Activated CD4-positive, alpha-beta T cell treated with anti-CD3 and anti-CD28 coated beads, Interleukin-2, amount 50 U/mL, for 4 hours (primary cell): ENCODE data around the gene PADI4.

Source experiments
- DNase-seq, 2 experiments: peaks; one replicate each; pipeline ENCODE4 v3.0.0-alpha.2; 2020

PADI4 gene

DNA sequence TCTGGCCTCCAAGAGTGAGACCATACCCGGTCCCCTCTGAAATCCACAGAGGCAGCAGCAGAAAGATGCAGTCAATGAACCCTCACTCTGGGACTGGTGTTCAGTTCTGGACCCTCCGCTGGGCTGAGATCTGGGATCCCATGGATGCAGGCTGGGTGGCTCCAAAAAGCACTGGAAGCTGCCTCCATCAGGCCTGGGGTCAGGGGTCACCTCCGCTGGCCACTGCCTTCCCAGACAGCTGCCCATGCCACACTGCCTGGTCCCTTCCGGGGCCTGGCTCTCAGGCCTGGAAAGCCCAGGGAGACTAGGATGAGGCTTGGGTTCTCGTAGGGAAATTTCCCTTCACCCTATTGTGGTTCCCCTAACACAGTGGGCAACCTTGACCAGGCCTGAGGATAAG is 21.4 kb upstream of the PADI4 start:
- no peak for DNase-seq

DNA sequence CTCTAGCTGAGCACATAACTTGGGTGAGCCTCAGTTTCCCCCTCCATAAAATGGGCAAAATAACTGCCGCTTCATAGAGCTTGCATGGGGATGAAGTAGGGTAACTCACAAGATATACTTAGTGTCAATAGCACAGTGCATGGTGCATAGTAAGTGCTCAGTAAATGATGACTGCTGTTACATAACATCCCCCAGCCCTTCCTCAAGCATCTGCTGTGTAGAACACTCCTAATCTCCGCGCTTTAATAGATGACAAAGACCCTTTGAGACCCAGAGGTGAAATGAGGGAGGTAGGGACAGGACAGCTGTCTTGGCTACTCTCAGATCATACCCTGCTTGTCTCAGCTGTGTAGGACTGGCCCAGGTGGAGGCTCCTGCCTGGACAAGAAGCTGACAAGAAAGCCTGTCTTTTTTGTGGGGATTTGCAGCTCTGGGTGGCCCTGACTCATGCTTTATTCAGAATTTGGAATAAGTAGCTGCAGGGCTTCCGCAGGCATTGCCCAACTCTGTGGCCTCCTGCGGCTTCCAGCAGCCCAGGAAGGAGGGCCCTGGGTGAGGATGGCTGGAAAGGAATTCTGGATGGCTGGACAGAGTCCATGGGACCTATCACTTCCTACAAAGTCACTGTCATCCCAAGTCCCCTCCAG is 20.7 kb upstream of the PADI4 start:
- DNase-seq, result no peak

- no peak for DNase-seq
These were observed 18.3 kb upstream of the PADI4 start for GRCh38 chr1:17289721-17290120.

DNA sequence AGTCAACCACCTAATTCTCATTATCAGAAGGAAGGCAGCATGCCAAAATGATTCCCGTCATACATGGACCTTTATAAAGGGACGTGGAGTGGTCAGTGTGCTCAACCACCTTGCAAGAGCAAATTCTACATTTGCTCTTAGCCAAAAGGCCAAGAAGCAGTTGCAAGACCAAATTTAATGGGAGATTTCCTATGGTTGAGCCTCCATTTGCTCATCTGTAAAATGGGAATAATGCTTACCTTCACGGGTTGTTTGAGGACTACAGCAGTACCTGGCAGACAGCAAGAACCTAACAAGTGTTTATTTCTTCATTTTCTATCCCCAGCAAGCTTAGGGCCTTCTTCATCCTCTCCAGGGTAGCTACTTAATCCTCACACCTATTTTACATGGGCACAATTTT is 17.4 kb upstream of the PADI4 start:
- no peak for DNase-seq

- DNase-seq, result no peak
These were observed 15.5 kb upstream of the PADI4 start for GRCh38 chr1:17292299-17293160.

GRCh38 chr1:17293681-17294425 is 14.1 kb upstream of the PADI4 start:
- DNase-seq, result no peak

DNA sequence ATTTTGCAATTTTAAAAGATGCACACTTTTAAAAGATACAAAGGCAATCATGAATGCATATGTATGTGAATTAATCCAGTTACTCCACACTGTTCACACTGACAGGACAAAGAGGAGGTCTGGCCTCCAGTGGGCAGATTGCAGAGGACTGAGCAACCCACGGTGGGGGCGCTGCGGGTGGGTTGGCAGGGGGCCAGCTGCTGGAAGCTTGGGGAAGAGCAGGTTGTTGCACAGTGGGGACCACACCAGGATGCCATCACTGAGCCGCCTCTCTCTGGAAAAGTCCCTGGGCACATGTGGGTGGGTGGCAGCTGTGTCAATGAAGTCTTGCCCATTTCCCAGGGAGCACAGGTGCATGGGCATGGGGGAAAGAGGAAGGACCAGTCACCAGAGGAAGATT is 12.7 kb upstream of the PADI4 start:
- DNase-seq, result no peak

DNA sequence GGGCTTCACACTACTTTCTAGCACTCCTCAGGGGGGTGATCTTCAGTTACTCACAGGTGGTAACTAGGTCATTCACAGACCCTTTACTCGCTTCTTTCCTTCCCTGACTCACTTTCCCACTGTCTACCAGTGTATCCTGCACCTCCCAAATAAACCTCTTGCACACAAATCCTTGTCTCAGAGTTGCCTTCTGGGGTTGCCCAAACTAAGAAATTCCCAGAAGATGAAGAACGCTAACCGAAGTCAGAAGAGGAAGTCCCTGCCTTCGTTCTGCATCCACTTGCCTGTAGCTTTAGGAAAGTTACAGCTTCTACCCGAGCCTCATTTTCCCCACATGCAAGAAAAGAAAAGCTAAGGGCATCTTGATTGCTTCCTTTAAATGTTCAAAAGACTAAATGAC is 11.9 kb upstream of the PADI4 start:
- DNase-seq, result no peak

DNA sequence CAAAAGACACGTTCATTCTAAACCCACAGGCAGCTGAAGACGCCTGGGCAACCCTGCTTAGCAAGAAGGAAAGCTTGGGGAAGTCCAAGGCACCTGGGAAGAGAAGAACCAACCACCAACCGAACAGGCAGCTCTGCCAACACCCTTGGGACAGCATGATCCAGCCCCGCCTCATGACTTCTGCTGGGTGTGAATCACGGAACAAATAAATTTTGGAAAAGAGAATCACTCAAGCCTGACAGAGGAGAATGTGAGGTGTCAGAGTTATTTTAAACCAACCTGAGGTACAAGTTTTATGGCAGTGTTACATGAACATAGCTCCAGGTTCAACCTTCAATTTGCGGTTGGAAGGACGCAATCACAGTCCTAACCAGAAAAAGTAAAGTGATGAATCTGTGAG is 10.0 kb upstream of the PADI4 start:
- DNase-seq, result no peak

GRCh38 chr1:17301767-17302166 is 6.2 kb upstream of the PADI4 start:
- DNase-seq, result no peak

DNA sequence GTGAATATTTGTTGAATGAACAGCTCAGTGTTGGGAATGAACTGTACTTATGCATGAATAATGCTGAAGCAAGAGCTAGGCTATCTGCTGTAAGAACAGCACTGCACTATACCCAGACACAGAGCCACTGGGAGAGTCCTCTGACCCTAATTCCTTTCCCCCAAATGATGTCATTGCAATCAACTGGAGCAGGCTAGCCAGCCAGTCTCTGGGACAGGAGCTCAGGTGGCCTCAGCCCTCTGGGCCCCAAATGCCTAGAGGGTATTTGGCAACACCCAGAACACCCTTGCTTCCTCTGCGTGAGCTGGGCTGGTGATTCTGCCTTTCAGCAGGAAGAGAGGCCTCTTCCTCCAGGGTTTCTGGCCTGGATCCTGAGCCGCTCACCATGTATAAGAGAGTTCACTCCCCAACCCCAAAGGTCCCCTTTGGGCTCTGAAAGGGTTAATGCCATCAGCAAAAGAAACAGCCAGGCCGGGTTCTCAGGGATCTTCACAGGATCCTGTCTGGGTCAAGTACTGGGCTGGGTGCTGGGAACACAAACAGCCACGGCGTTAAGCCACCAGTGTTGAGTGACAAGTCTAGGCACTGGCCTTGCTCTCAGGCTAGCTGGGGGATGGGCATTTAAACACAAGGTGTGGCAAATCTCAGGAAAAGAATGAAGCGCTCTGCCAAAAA is 3.7 kb upstream of the PADI4 start:
- DNase-seq, result no peak

- DNase-seq, result no peak
These were observed 3.2 kb upstream of the PADI4 start for GRCh38 chr1:17304826-17305175.

DNA sequence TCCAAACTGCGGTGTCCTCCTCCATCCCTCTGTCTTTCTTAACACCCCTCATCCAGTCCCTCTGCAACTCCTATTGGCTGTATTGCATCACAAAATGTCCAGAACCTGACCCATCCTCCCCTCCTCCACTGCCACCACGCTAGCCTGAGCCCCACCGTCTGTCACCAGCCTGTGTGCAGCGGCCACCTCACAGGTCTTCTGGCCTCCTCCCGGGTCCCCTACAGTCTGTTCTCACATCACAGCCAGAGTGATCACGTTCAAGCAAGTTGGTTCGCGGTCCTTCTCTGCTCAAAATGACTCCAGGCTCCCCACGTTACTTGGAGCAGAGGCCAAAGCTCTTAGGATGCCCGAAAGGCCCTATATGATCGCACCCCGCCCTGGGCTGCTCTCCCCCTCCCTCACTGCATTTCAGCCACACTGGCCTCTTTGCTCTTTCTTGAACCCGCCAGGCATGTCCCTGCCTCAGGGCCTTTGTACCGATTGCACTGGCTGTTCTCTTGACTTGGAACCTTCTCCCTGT is 2.4 kb upstream of the PADI4 start:
- DNase-seq, result no peak

DNA sequence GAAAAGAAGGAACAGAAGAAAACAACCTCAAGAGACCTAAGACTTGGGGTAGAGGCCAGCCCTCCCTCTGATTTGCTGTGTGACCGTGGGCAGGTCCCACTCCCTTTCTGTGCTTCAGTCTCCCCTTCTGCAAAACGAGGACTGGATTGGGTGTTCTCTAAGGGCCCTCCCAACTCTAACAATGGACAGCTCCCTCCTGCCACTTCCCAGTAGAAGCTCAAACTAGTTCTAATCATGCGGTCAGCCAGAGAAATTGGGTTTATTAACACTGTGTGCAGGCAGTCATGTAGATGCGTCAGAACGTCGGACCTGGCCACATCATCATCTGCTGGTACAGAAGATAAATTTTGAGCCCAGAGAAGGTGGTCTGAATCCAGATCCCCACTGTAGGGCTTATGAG is 1.6 kb upstream of the PADI4 start:
- no peak for DNase-seq

GRCh38 chr1:17306921-17307320 is 1.1 kb upstream of the PADI4 start:
- no peak for DNase-seq

DNA sequence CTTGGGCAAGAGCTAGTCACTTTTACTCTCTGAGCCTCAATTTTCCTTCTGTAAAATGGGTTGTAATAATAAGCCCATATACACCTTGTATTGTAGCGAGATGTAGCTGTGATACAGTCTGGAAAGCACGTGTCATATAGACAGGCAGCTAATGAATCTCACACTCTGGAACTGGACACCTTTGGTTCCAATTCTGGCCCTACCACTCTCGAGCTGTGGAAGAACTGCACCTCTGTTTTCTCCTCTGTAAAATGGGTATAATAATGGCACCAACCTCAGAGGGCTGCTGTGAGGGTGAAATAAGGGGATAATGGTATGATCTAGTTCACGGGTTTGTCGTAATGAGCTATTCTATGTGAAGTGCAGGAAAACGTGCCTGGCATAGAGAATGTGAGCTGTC is 668 bp upstream of the PADI4 start:
- DNase-seq, result no peak

- no peak for DNase-seq
These were observed 596 bp downstream of the PADI4 start for GRCh38 chr1:17308593-17308992.

GRCh38 chr1:17309426-17310067 is 1.6 kb downstream of the PADI4 start:
- DNase-seq, result no peak

GRCh38 chr1:17310068-17310640 is 2.2 kb downstream of the PADI4 start:
- no peak for DNase-seq

- DNase-seq, result no peak
These were observed 5.7 kb downstream of the PADI4 start for GRCh38 chr1:17313530-17314309.

DNA sequence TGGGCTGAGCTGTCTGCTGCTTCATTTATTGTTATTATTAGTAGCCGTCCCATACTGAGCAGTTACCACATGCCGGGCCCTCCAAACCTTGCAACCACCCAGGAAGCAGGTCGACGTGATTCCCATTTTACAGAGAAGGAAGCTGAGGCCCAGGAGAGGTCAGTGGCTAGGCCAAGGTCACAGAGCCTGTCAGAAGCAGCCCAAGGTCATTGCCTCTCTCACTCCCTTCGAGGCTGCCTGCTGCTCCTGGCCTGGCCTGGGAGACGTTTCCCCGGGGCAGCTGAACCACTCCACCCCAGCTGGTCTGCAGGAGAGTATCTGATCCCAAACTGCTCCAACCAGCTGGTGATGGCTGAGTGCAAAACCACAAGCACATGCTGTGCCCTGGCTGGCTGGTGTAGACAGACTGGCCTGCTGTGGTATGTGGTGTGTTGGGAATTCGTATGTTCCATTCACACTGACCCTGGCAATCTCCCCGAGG is 6.5 kb downstream of the PADI4 start:
- no peak for DNase-seq
